GM23338 (cell line): ENCODE measurements around the gene VPS4A. TPM values are rescaled to one million over a fixed set of nuclear protein-coding genes. Genes with fewer than 3 reads are reported as not detected.

Experiments
- ATAC-seq: fragments of 200-7000 bp; cut with Tn5 transposase; 3 replicates; pipeline ENCODE4 v1.9.1; 2020
- DNase-seq: peaks from one replicate; pipeline ENCODE4 v3.0.0-alpha.2; 2015; ENCODE audit warnings: low spot score
- H2AFZ ChIP-seq: fragments of 200-600 bp; sonication (generic); 2 replicates; pipeline ENCODE4 v1.8.0; 2016; ENCODE audit warnings: antibody characterized with exemption, mild to moderate bottlenecking, moderate library complexity
- H3F3A ChIP-seq: fragments of 200-600 bp; sonication (generic); replicated peaks from 2 replicates; pipeline ENCODE4 v1.8.0; 2017; ENCODE audit warnings: antibody characterized with exemption, mixed run types, low read depth
- H3K27ac ChIP-seq: fragments of 200-600 bp; sonication (generic); 2 replicates; pipeline ENCODE4 v1.6.1; 2016; ENCODE audit warnings: low read depth
- H3K27me3 ChIP-seq: fragments of 200-600 bp; sonication (generic); 2 replicates; pipeline ENCODE4 v1.8.0; 2016; ENCODE audit warnings: mild to moderate bottlenecking, mixed run types, moderate library complexity; ENCODE audit not compliant: insufficient read depth
- H3K36me3 ChIP-seq: fragments of 200-600 bp; sonication (generic); 2 replicates; pipeline ENCODE4 v1.8.0; 2016; ENCODE audit warnings: mild to moderate bottlenecking; ENCODE audit not compliant: insufficient read depth
- H3K4me1 ChIP-seq: fragments of 200-600 bp; sonication (generic); 2 replicates; pipeline ENCODE4 v1.8.0; 2016; ENCODE audit warnings: mild to moderate bottlenecking, moderate library complexity; ENCODE audit not compliant: insufficient read depth
- H3K4me2 ChIP-seq: fragments of 200-600 bp; sonication (generic); 2 replicates; pipeline ENCODE4 v1.7.1; 2017; ENCODE audit warnings: mixed run types
- H3K4me3 ChIP-seq: fragments of 200-600 bp; sonication (generic); 2 replicates; pipeline ENCODE4 v1.6.1; 2016; ENCODE audit warnings: mixed run types
- H3K79me2 ChIP-seq: fragments of 200-600 bp; sonication (generic); replicated peaks from 2 replicates; pipeline ENCODE4 v1.8.0; 2017; ENCODE audit warnings: mild to moderate bottlenecking; ENCODE audit not compliant: insufficient read depth
- H3K9me2 ChIP-seq: fragments of 200-600 bp; sonication (generic); 2 replicates; pipeline ENCODE4 v1.8.0; 2017; ENCODE audit not compliant: insufficient read depth
- H4K20me1 ChIP-seq: fragments of 200-600 bp; sonication (generic); replicated peaks from 2 replicates; pipeline ENCODE4 v1.8.0; 2017; ENCODE audit warnings: mild to moderate bottlenecking; ENCODE audit not compliant: insufficient read depth
- H3K27ac Mint-ChIP-seq: 2 replicates; pipeline ENCODE4 v1.8.0; 2020; ENCODE audit warnings: inconsistent platforms, mild to moderate bottlenecking, moderate library complexity, mixed read lengths
- H3K27me3 Mint-ChIP-seq: 3 replicates; pipeline ENCODE4 v1.8.0; 2022; ENCODE audit warnings: low read depth, mild to moderate bottlenecking, moderate library complexity, mixed read lengths, inconsistent platforms; ENCODE audit not compliant: insufficient read depth, poor library complexity
- H3K36me3 Mint-ChIP-seq: 3 replicates; pipeline ENCODE4 v1.8.0; 2021; ENCODE audit warnings: low read depth, mild to moderate bottlenecking, inconsistent platforms, moderate library complexity, mixed read lengths
- H3K4me1 Mint-ChIP-seq: 3 replicates; pipeline ENCODE4 v1.8.0; 2020; ENCODE audit warnings: mild to moderate bottlenecking, inconsistent platforms, mixed read lengths
- H3K4me3 Mint-ChIP-seq: 3 replicates; pipeline ENCODE4 v1.8.0; 2021; ENCODE audit warnings: moderate library complexity, mild to moderate bottlenecking, inconsistent platforms, mixed read lengths
- H3K9me3 Mint-ChIP-seq: 3 replicates; pipeline ENCODE4 v1.8.0; 2020; ENCODE audit warnings: moderate library complexity, mild to moderate bottlenecking, inconsistent platforms, mixed read lengths
- CTCF ChIP-seq, 2 experiments: fragments of 200-600 bp in 1 of 2; sonication (generic) in 1 of 2; conservative IDR thresholded peaks; 2 replicates each; pipeline versions ENCODE4 v1.5.1 to v1.6.1; 2016 to 2017; ENCODE audit warnings: antibody characterized with exemption in 2 of 2, low read depth in 2 of 2, mild to moderate bottlenecking in 2 of 2, moderate library complexity in 1 of 2
- REST ChIP-seq: IDR thresholded peaks from one replicate; pipeline ENCODE4 v1.6.1; 2018; ENCODE audit warnings: antibody characterized with exemption; ENCODE audit not compliant: unreplicated experiment
- ZNF114 ChIP-seq: fragments of 250-450 bp; sonication (Bioruptor Pico); IDR thresholded peaks from 2 replicates; pipeline ENCODE4 v1.5.0; 2020; ENCODE audit warnings: mild to moderate bottlenecking, moderate library complexity
- ZNF462 ChIP-seq: fragments of 250-450 bp; sonication (Bioruptor Pico); IDR thresholded peaks from 2 replicates; pipeline ENCODE4 v1.5.0; 2020; ENCODE audit warnings: mild to moderate bottlenecking, moderate library complexity
- polyA plus RNA-seq: library from polyadenylated mRNA; unstranded; fragments of >200 nt; fragmentation: Nextera tagmentation; extraction: Ambion mirVana; gene quantifications from 2 replicates; pipeline ENCODE4 v1.2.1, GENCODE V29; 2016
- total RNA-seq: library from RNA; depleted of rRNA; stranded (reverse); fragments of >200 nt; shearing (Covaris generic); gene quantifications from 2 replicates; pipeline ENCODE4 v1.2.3, GENCODE V29; 2014

The VPS4A gene
- total and polyA plus RNA-seq, 2 experiments from 2014 or later, result 29.1 to 32.7 TPM

GRCh38 chr16:69327585-69328310 is 16.6 kb downstream of the VPS4A start (continued):
- TF ChIP-seq ZNF462 (CRISPR knock-in tag) (no peak), ZNF114 (CRISPR knock-in tag) (no peak)

- no peak overlapping the region for H3K27ac ChIP-seq
- Mint-ChIP-seq H3K27me3 (peaks cover 20% of the 10 kb centered on the region), H3K36me3 (peaks cover 81% of the 10 kb centered on the region), H3K4me3 (peak overlapping the region; percentile 90), H3K27ac (peak overlapping the region; percentile 90), H3K9me3 (0 out of 3 replicates have a peak, but pooled peaks cover 4% of the 10 kb centered on the region), H3K4me1 (peaks cover 18% of the 10 kb centered on the region)
- H3K9me2 ChIP-seq, result no peaks in the 10 kb centered on the region
- peak overlapping the region; percentile 90 for H3K4me3 ChIP-seq
- TF ChIP-seq CTCF (conservative IDR thresholded peaks at IDR 0.05; ENCODE audit: low read depth in 2 of 2) (no peak), REST (no peak)
- H3K36me3 ChIP-seq, result peaks cover 15% of the 10 kb centered on the region
- peaks cover 51% of the 10 kb centered on the region for H4K20me1 ChIP-seq
- peaks cover 44% of the 10 kb centered on the region for H3F3A ChIP-seq
- ATAC-seq (no peak), DNase-seq (no peak)
- peaks cover 21% of the 10 kb centered on the region for H3K4me1 ChIP-seq
- peak overlapping the region; percentile 95 for H3K4me2 ChIP-seq
- peaks cover 72% of the 10 kb centered on the region for H3K79me2 ChIP-seq
- H3K27me3 ChIP-seq, result no peaks in the 10 kb centered on the region
- H2AFZ ChIP-seq, result no peak overlapping the region
Observed at GRCh38 chr16:69328854-69329316, 17.7 kb downstream of the VPS4A start.
